Activated CD4-positive, alpha-beta T cell treated with anti-CD3 and anti-CD28 coated beads, Interleukin-2, amount 50 U/mL, for 24 hours (primary cell): Measurements from ENCODE around the gene NIT1.
"Not testable (repeated sequence)": the region's sequence is repeated elsewhere in the genome, so short reads cannot be mapped to it uniquely, and the experiment has no call there.

Experiments used
- DNase-seq, 2 donors: peaks; one replicate each; pipeline ENCODE4 v3.0.0-alpha.2; 2020; ENCODE audit warnings: low read depth in 1 of 2, low spot score in 1 of 2

The NIT1 gene

GRCh38 chr1:161111527-161111926 is 6.4 kb upstream of the NIT1 start:
- DNase-seq = no peak

GRCh38 chr1:161113915-161114314 is 4.0 kb upstream of the NIT1 start:
- no peak for DNase-seq

DNA sequence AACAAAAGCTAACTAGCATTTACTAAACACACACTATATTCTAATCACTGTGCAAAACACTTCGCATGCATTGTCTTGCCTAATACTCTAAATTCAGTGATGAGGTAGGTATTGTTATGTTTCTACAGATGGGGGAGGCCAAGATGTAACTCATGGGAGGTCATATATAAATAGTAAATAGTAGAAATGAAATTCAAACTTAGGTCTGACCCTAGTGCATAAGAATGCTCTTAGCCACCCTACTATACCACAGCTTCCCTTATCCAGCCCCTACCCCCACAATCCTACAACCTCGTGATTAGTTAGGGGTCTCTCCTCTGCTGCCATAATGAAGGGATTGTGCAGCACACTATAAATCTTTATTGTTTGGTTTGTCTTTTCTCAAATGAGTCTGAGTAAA is 3.3 kb upstream of the NIT1 start:
- DNase-seq = no peak

DNA sequence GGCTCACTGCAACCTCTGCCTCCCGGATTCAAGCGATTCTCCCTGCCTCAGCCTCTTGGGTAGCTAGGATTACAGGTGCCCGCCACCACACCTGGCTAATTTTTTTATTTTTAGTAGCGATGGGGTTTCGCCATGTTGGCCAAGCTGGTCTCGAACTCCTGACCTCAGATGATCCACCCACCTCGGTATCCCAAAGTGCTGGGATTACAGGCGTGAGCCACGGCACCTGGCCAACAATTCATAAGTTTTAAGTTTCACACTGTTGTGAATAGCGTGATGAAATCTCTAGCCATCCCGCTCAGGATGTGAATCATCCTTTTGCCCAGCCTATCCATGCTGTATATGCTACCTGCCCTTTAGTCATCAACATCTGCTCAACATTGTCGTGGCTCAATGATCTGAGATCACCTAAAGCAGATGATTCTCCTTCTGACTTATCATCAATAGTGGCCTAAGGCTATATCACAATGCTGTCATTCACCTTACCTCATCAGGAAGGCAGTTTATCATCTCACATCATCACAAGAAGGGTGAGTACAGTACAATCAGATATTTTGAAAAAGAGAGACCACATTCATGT is 2.7 kb upstream of the NIT1 start:
- no peak for DNase-seq

DNA sequence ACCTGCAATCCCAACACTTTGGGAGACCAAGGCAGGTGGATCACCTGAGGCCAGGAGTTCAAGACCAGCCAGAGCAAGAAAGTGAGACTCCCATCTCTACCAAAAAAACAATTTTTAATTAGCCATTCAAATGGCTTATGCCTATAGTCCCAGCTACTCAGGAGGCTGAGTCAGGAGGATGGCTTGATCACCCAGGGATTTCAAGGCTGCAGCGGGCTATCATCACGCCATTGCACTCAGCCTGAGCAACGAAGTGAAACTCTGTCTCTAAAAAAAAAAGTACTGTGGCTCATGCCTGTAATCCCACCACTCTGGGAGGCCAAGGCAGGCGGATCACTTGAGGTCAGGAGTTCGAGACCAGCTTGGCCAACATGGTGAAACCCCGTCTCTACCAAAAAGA is 1.9 kb upstream of the NIT1 start:
- not testable (repeated sequence) for DNase-seq

GRCh38 chr1:161119092-161119903 is 1.4 kb downstream of the NIT1 start:
- DNase-seq = peak; percentile 49 to 71

- DNase-seq = no peak
These were observed 3.2 kb downstream of the NIT1 start for GRCh38 chr1:161121042-161121650.

DNA sequence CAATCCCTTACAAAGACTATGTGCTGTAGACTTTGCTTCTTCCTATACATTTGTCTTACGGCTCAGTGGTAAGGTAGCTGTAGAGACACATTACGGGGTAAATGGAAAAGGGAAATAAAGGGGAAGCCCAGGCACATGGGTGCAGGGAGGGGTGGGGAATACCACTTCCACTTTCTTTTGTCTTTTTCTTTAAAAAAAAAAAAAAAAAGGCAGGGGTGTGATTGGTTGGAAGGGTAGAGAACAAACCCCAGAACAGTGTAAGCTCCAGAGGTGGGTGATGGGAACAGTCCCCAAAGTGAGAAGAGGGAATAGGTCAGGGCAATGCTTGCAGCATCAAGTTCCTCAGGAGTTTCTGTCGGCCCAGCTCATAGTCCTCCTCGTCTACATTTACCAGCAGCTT is 3.9 kb downstream of the NIT1 start:
- no peak for DNase-seq

GRCh38 chr1:161122967-161123366 is 5.1 kb downstream of the NIT1 start:
- no peak for DNase-seq

DNA sequence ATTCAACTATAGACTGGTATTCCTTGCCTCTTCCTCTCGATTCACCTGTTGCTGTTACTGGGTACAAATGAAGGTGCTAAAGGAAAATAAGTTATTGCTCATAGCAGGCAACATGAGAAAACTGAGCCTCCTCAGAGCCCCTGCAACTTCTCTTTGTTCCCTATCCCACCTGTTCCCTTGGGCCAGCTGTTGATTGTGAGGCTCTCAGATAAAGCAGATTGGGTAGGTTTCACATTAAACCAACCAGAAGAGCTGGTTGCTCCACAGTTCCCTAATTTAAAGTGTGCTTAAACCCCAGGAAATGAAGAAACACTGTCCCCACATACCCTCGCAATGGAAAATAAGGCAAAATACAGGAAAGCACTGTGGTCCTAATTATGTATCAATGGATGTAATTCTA is 9.7 kb downstream of the NIT1 start:
- DNase-seq = no peak

DNA sequence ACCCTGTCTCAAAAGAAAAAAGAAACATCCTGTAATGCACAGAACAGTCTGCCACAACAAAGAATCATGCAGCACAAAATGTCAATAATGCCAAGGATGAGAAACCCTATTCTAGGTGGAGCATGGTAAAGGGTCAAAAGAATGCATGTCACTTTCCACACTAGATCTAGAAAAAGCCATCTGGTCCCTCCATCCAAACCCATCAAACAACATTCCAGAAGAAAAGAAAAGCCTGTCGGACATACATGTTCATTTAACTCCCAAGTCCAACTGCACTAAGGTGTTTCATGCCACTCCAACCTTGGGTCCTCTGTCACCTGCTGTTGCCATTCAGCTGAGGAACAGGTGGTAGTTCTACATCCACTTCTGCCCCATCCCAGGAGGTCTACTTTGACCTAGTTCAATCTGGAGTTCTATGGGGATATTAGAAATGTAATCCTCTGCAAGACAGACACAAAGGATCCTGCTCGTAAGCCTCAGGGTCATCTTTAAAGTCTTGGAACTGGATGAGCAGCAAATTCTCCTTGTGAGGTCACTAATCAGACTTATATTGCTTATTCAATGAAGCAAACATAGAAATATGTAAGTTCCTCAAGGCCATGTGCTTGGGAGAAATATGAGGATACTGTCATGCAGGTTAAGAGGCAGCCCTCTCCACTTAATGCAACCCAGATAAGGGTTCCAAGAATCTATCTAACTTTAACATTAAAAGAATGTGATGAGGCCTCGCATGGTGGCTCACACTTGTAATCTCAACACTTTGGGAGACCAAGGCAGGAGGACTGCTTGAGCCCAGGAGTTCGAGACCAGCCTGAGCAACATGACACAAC is 10.9 kb downstream of the NIT1 start:
- DNase-seq = no peak

GRCh38 chr1:161130266-161130665 is 12.4 kb downstream of the NIT1 start:
- DNase-seq = no peak

GRCh38 chr1:161131523-161132409 is 13.9 kb downstream of the NIT1 start:
- no peak for DNase-seq

GRCh38 chr1:161132410-161133219 is 14.7 kb downstream of the NIT1 start, which contains the start of gene DEDD:
Gene DEDD, minus strand, starts transcription at chr1:161132667. Its CDS starts 8,205 bp downstream, at chr1:161124462.
- DNase-seq = peak; percentile 79 to 88

DNA sequence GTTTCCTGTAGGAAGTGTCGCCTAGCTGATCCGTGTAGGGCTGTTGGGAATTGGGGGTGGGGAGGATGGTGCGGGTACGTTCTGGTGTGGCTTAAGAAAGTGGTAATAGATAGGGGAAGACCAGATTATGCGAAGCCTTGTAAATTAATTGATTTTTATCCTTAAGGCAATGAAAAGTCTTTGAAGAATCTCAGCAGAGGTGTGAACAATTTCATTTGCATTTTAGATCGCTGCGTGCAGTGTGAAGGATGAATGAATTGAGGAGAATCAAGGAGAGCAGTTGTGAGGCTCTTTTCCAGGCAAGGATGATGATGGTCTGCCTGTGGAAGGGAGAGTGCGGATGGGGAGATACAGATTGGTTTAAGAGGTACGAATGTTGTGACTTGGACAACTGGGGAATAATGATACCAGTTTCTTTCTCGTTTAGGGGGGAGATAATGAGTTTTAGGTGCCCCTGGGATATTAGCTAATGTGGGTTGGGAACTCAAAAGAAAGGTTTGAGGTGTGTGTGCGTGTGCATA is 15.4 kb downstream of the NIT1 start:
- no peak for DNase-seq

- DNase-seq = no peak
These were observed 20.0 kb downstream of the NIT1 start for GRCh38 chr1:161137881-161138280.

- no peak for DNase-seq
These were observed 20.5 kb downstream of the NIT1 start for GRCh38 chr1:161138431-161138830.

DNA sequence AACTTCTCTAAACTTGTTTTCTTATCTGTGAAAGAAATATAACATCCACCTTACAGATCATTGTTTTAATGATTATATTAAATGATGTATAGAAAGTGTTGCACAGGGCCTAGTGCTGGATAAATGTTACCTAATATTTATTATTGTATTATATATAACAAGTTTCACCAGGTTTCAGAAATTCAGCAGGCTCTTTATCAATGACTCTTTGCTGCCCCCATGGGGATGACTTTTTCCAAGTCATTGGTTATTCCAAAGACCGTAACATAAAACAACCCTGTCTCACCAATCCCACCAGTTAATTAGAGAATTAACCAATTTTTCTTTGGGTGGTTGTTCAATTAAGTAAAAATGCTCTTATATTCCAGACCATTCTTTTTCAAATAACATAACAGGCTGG is 21.9 kb downstream of the NIT1 start:
- peak in 1 of 2 donors; percentile 32 for DNase-seq

DNA sequence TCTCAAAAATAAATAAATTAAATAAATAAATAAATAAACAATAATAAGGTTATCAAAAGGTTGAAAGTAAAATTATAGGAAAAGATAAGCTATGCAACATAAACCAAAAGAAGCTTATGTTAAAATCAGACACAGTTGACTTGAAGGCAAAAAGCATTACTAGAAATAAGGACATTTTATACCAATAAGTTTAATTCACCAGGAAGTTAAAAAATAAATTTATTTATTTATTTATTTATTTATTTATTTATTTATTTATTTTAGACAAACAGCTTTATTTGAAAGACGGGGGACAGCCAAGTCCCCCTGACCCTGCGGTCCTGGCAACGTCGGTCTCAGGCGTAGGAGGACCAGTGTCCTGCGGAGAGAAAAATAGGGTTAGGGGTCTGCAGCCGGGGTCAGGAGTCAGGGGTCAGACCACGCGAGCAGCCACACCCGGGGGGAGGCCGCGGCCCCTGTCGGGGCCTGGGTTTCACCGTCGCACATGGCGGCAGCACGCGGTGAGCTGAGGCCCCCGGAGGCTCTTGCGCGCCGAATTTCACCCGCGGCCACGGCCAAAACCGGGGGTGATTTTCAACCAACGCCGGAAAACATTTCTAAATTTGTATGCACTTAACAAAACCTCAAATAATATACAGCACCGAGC is 23.0 kb downstream of the NIT1 start:
- no peak for DNase-seq
